Bronchial epithelial cell (primary cell): Measurements from ENCODE around the gene GNAS-AS1. TPM values are rescaled to one million over a fixed set of nuclear protein-coding genes. Genes with fewer than 3 reads are reported as not detected.

Experiments
- DNase-seq: peaks from one replicate; pipeline ENCODE4 v3.0.0-alpha.2; 2010; ENCODE audit warnings: low read depth
- FAIRE-seq: peaks from 2 replicates; lab custom pipeline; 2011; peaks lifted over from hg19 to GRCh38; lab: Jason Lieb, UNC
- H3K27me3 ChIP-seq: 2 replicates; pipeline ENCODE4 v1.5.1; 2011; ENCODE audit warnings: low read length; ENCODE audit not compliant: control insufficient read depth, insufficient read depth
- H3K36me3 ChIP-seq: 2 replicates; pipeline ENCODE4 v1.5.1; 2011; ENCODE audit warnings: low read length; ENCODE audit not compliant: control insufficient read depth, insufficient read depth
- H3K4me3 ChIP-seq: 2 replicates; pipeline ENCODE4 v1.5.1; 2011; ENCODE audit warnings: mild to moderate bottlenecking, low read depth, low read length, control low read depth
- CTCF ChIP-seq: IDR thresholded peaks from 2 replicates; pipeline ENCODE4 v1.5.1; 2011; ENCODE audit warnings: mild to moderate bottlenecking, moderate library complexity, low read length, control low read depth, inconsistent platforms; ENCODE audit not compliant: insufficient read depth, severe bottlenecking
- total RNA-seq: library from RNA; depleted of rRNA; stranded (reverse); fragments of >200 nt; gene quantifications from 2 replicates; pipeline ENCODE4 v1.2.1, GENCODE V29; 2014

Gene GNAS-AS1
- 0.13 and 1.3 TPM in 2 replicates for total RNA-seq

GRCh38 chr20:58850693-58851174, at the start of gene GNAS-AS1:
GNAS-AS1 (minus strand) TSS chr20:58850902.
- peak within 1 kb of the TSS; percentile 62 for H3K4me3 ChIP-seq
- peak; percentile 48 for DNase-seq
- no peaks in the 10 kb centered on the region for H3K36me3 ChIP-seq
- no peak for FAIRE-seq
- H3K27me3 ChIP-seq, result peaks cover 7% of the 10 kb centered on the region
- TF ChIP-seq CTCF, result no peak

GRCh38 chr20:58900397-58900796, 49.7 kb upstream of the GNAS-AS1 start:
- no peak for DNase-seq
- Histone ChIP-seq H3K36me3 (peaks cover 10% of the 10 kb centered on the region), H3K27me3 (no peaks in the 10 kb centered on the region), H3K4me3 (no peak overlapping the region)
- no peak for TF ChIP-seq CTCF
- no peak for FAIRE-seq

DNA sequence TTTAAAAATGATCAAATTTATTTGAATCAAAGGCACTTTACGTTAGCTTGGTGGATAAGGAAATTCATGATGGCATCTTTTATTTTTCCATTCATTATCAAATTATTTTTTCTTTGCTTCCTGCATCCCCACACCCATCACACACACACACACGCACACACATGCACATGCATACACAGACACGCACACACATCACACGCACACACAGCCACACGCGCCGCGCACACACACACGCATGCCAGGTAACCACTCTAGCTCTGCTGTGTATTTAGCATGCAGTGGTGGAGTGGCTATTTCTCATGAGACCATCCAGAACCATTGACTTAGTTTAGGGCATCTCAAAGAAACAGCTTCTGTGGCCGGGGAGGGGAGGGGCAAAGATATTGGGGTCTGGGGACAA, 48.8 kb upstream of the GNAS-AS1 start:
- no peak for FAIRE-seq
- no peak overlapping the region for H3K4me3 ChIP-seq
- no peak for TF ChIP-seq CTCF
- DNase-seq, result no peak
- H3K36me3 ChIP-seq, result peaks cover 7% of the 10 kb centered on the region
- H3K27me3 ChIP-seq, result no peaks in the 10 kb centered on the region

GRCh38 chr20:58898629-58899408, 48.1 kb upstream of the GNAS-AS1 start:
- Histone ChIP-seq H3K36me3 (peaks cover 6% of the 10 kb centered on the region), H3K4me3 (no peak overlapping the region), H3K27me3 (no peaks in the 10 kb centered on the region)
- no peak for TF ChIP-seq CTCF
- DNase-seq (no peak), FAIRE-seq (no peak)

DNA sequence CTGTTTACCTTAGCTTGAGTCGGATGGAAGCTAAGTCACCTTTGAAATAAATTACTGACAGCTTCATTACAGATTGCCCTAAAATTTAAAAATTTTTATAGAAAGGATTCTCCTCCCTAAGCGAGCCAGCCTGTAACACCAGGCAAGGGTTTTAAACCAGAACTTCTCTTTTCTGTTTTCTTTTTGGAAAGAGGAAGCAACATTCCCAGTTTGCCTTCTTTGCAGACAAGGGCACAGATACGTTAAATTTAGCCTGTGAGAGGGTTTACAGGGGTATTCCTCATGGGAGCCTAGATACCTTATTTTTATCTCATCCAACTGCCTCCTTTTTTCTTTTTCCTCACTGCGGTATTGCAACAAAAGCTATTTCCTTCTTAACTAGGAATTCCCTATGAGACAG, 46.8 kb upstream of the GNAS-AS1 start:
- H3K27me3 ChIP-seq, result no peaks in the 10 kb centered on the region
- TF ChIP-seq CTCF, result no peak
- FAIRE-seq (no peak), DNase-seq (no peak)
- no peak overlapping the region for H3K4me3 ChIP-seq
- peaks cover 2% of the 10 kb centered on the region for H3K36me3 ChIP-seq
